Brain pericyte (primary cell): ENCODE measurements around the gene CACNA2D3.
"Not testable (repeated sequence)": the region's sequence is repeated elsewhere in the genome, so short reads cannot be mapped to it uniquely, and the experiment has no call there.

ENCODE experiments used
- DNase-seq: peaks from one replicate; pipeline ENCODE4 v3.0.0-alpha.2; 2012; ENCODE audit warnings: low read depth, low spot score

CACNA2D3 gene

GRCh38 chr3:54122324-54123002, at the start of gene CACNA2D3:
TSS of gene CACNA2D3 (plus strand) at chr3:54122552.
- DNase-seq = no peak

- no peak for DNase-seq
Measured at GRCh38 chr3:54073386-54073785, 49.0 kb upstream of the CACNA2D3 start.

GRCh38 chr3:54079314-54079713, 43.0 kb upstream of the CACNA2D3 start:
- no peak for DNase-seq

GRCh38 chr3:54079730-54080325, 42.5 kb upstream of the CACNA2D3 start:
- no peak for DNase-seq

GRCh38 chr3:54083921-54084320, 38.4 kb upstream of the CACNA2D3 start:
- DNase-seq = no peak

GRCh38 chr3:54085936-54086335, 36.4 kb upstream of the CACNA2D3 start:
- DNase-seq = no peak

GRCh38 chr3:54086652-54087405, 35.5 kb upstream of the CACNA2D3 start:
- no peak for DNase-seq

- DNase-seq = no peak
Measured at GRCh38 chr3:54087581-54088410, 34.6 kb upstream of the CACNA2D3 start.

GRCh38 chr3:54093491-54094248, 28.7 kb upstream of the CACNA2D3 start:
- DNase-seq = no peak

- DNase-seq = no peak
Measured at GRCh38 chr3:54094926-54095325, 27.4 kb upstream of the CACNA2D3 start.

- no peak for DNase-seq
Measured at GRCh38 chr3:54099381-54099780, 23.0 kb upstream of the CACNA2D3 start.

- DNase-seq = no peak
Measured at GRCh38 chr3:54104084-54104483, 18.3 kb upstream of the CACNA2D3 start.

- DNase-seq = not testable (repeated sequence)
Measured at GRCh38 chr3:54116129-54116528, 6.2 kb upstream of the CACNA2D3 start.

GRCh38 chr3:54120657-54121413, 1.5 kb upstream of the CACNA2D3 start:
- no peak for DNase-seq

GRCh38 chr3:54121414-54122323, 683 bp upstream of the CACNA2D3 start:
- DNase-seq = no peak

- no peak for DNase-seq
Measured at GRCh38 chr3:54123003-54123775, 837 bp downstream of the CACNA2D3 start.

GRCh38 chr3:54123776-54124196, 1.4 kb downstream of the CACNA2D3 start:
- no peak for DNase-seq

GRCh38 chr3:54125300-54125699, 2.9 kb downstream of the CACNA2D3 start:
- DNase-seq = no peak

- DNase-seq = no peak
Measured at GRCh38 chr3:54126551-54126950, 4.2 kb downstream of the CACNA2D3 start.
